Activated naive CD4-positive, alpha-beta T cell treated with anti-CD3 and anti-CD28 coated beads, Interleukin-2, amount 50 U/mL, for 72 hours (primary cell): ENCODE measurements around the gene PACSIN2. TPM values are rescaled to one million over a fixed set of nuclear protein-coding genes. Genes with fewer than 3 reads are reported as not detected.

Experiments used
- ATAC-seq, 2 donors: fragments of 150-1000 bp; cut with Tn5 transposase; 2 replicates each; pipeline ENCODE4 v1.10.0; 2021; ENCODE audit warnings: mild to moderate bottlenecking in 2 of 2, moderate library complexity in 2 of 2
- DNase-seq, 2 donors: peaks; one replicate each; pipeline ENCODE4 v3.0.0; 2021 to 2022; ENCODE audit warnings: low spot score in 2 of 2
- H3K27ac Mint-ChIP-seq, 2 donors: one replicate each; pipeline ENCODE4 v1.8.0; 2022; ENCODE audit warnings: mild to moderate bottlenecking in 2 of 2, mixed read lengths in 2 of 2
- H3K36me3 Mint-ChIP-seq, 2 donors: one replicate each; pipeline ENCODE4 v1.8.0; 2022; ENCODE audit warnings: mixed read lengths in 2 of 2
- H3K9me3 Mint-ChIP-seq, 2 donors: one replicate each; pipeline ENCODE4 v1.8.0; 2022; ENCODE audit warnings: mixed read lengths in 2 of 2
- total RNA-seq, 2 donors: library from RNA; stranded (reverse); gene quantifications; one replicate each; pipeline ENCODE4 v1.2.3, GENCODE V29; 2022

PACSIN2 gene
- total RNA-seq, 2 donors from 2014 or later = 25.6 to 28.2 TPM

DNA sequence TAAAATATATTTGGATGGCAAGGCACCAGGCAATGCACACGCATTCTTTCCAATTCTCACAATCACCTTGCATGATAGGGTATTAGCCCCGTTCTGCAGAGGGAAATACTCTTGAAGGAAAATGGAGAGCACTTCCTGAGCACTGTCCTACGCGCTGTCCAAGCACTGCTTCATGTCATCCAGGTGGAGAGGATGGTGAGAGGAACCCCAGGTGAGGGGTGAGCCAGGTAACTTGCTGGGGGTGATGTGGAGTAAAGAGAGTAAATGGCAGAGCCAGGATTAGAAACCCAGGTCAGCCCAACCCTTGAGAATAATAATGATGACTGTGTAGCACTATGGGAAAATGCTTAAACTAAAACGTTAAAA is 711 bp upstream of the PACSIN2 start:
- ATAC-seq (no peak), DNase-seq (no peak)
- H3K27ac Mint-ChIP-seq = peak overlapping the region; percentile 86 to 91
- H3K36me3 Mint-ChIP-seq = peaks cover 0 to 6% of the 10 kb centered on the region in 2 donors
- H3K9me3 Mint-ChIP-seq = no peaks in the 10 kb centered on the region

DNA sequence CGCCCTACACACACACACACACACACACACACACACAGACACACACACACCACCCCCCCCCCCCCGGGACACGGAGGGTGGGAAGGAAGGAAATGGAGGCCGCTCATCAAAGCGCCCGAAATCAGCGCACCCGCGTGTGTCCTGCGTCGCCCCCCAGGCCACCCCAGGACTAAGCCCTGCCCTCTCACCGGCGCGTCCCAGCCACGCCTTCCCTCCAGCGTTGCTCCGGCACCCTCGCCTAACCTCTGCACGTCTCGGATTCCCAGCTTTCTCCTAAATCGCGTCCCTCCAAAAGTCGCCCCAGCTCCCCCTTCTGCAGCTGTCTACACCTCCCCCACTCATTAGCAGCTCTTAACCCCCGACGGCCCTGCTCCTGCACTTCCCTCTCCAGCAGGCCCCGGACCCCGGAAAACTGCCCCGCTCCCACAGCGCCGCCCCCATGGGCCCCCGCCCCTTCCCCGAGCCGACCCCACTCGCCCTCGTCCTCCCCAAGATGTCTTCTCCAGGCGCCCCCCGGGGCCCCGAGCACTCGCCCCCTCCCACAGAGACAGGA is 557 bp downstream of the PACSIN2 start:
- peak; percentile 27 to 58 for DNase-seq
- Mint-ChIP-seq H3K9me3 (no peaks in the 10 kb centered on the region), H3K36me3 (peaks cover 0 to 6% of the 10 kb centered on the region in 2 donors), H3K27ac (peak overlapping the region; percentile 90 to 91)
- peak; percentile 3 to 9 for ATAC-seq

DNA sequence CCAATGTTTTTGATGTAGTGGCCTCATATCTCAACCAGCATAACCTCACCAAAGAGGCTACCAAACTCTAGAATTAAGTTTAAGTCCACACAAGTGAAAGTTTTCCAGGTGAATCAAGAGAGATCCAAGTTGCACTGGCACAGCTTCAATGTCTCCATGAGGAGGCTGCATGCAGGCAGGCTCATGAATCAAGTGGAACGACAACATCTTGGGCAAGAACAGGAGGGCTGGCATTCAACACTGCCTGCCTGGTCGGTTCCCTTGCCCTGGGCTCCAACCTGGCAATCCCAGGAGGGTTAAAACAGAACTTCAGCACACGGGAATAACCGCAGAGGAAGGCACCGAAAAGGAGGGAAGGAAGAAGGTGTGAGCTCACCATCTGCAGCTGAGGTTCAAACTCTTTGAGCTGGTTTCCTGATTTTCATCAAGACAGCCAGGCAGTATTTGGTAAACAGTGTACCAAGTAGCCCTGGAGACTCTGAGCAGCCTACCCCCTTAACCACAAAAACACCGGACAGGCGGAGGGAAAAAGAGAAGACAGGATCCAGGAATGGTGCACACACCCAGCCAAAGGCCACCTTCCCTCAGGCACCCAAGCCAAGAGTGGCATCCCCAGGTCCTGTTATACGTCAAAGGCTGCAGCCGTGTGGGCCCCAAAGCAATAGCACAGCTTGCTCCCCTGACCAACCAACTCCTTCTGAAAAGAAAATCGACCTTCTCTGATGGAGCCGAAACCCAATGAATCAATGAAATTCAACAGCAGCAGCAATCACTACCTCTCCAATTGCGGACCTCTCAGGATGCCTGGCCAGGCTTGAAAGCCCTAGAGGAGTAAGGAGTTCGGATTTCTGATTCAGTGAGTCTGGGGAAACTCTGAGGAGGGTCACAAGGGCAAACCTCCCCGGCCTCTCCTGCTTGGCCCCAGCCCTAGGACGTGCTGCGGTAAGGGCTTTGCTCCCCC is 1.3 kb downstream of the PACSIN2 start:
- Mint-ChIP-seq H3K27ac (peak overlapping the region in 1 of 2 donors; percentile 91), H3K9me3 (no peaks in the 10 kb centered on the region), H3K36me3 (peaks cover 0 to 6% of the 10 kb centered on the region in 2 donors)
- DNase-seq (peak in 1 of 2 donors; percentile 23), ATAC-seq (peak in 1 of 2 donors; percentile 29)

DNA sequence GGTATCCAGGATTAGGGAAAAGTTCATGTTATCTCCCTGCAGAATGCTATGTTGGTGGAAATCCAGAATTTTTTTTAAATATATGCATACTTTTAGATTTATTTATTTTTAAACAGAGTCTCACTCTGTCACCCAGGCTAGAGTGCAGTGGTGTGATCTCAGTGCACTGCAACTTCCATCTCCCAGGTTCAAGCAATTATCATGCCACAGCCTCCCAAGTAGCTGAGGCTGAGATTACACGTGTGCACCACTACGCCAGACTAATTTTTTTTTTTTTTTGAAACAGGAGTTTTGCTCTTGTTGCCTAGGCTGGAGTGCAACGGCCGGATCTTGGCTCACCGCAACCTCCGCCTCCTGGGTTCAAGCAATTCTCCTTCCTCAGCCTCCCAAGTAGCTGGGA is 2.6 kb downstream of the PACSIN2 start:
- no peaks in the 10 kb centered on the region for H3K9me3 Mint-ChIP-seq
- DNase-seq (no peak), ATAC-seq (no peak)
- H3K36me3 Mint-ChIP-seq = peaks cover 0 to 6% of the 10 kb centered on the region in 2 donors
- no peak overlapping the region for H3K27ac Mint-ChIP-seq

DNA sequence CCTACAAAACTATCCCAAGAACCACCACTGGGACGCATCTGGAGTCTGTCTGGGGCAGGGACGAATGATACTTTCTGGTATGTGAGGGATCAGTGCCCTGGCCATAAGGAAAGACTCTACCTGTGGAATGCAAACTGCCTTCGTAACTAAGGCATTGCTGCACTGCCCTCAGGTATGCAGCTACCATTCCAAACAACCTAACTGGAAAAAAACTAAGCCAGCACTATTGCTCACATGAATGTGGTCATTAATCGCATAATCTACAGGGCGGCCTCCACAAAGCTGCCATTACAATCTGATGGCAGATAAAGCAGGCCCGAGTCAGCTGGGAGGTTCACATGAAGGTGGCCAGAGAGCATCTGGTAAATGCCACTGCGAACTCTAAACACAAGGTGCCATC is 3.9 kb downstream of the PACSIN2 start:
- no peaks in the 10 kb centered on the region for H3K9me3 Mint-ChIP-seq
- ATAC-seq (no peak), DNase-seq (no peak)
- no peak overlapping the region for H3K27ac Mint-ChIP-seq
- peaks cover 0 to 6% of the 10 kb centered on the region in 2 donors for H3K36me3 Mint-ChIP-seq

DNA sequence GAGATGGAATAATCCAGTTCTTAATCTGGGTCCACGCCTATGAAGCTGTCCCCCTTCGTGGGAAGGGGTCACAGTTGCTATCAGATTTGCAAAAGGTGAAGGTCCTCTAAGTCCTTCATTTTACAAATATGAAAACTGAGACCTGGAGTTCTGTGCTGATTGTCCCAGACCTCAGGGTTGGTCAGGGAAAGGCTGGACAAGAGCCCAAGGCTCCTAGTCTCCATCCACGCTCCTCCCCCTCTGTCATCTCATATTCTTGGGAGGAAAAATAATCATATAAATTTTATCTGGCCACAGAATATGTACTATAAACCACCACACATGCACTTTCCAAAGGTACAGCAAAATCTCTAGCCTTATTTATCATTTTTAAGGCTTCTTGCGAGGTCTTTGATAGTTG is 5.5 kb downstream of the PACSIN2 start:
- H3K27ac Mint-ChIP-seq = no peak overlapping the region
- DNase-seq = no peak
- peaks cover 0 to 4% of the 10 kb centered on the region in 2 donors for H3K36me3 Mint-ChIP-seq
- no peak for ATAC-seq
- H3K9me3 Mint-ChIP-seq = no peaks in the 10 kb centered on the region

DNA sequence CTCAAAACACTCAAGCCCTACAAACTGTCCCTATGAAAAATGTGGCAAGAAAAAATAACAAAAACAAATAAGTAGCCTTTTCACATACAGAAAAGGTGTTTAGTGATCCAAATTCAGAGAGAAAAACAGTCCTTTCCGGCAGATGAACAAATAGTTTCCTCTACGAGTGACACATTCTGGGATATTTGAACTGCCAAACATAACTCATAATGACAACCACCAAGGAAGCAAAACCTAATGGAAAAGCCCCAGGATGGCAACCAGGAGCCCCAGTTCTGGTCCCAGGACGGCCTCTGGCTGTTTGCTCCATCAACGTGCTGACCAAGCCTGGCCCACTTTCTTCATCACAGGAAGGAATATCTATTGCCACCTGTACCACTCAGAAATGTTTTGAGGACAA is 6.0 kb downstream of the PACSIN2 start:
- Mint-ChIP-seq H3K36me3 (peaks cover 0 to under 1% of the 10 kb centered on the region in 2 donors), H3K9me3 (no peaks in the 10 kb centered on the region), H3K27ac (no peak overlapping the region)
- DNase-seq (no peak), ATAC-seq (no peak)

DNA sequence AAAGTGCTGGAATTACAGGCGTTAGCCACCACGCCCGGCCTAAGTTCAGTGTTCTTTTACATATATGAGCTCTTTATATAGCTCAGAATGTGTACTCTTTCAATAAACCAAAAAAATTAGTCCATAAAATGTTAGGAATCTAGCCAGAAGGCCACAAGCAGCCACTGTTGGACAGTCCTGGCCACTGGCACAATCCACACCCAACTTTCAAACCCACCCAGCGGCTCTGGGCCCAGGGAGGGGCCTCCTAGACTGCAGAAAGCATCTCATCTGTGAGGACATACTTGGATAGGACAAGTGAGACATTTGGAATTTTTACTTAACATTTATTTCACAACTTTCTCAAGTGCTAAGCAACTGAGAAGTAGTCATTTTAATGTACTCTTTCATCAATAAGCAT is 6.4 kb downstream of the PACSIN2 start:
- DNase-seq = no peak
- Mint-ChIP-seq H3K27ac (no peak overlapping the region), H3K9me3 (no peaks in the 10 kb centered on the region), H3K36me3 (peaks cover 0 to 5% of the 10 kb centered on the region in 2 donors)
- ATAC-seq = no peak

DNA sequence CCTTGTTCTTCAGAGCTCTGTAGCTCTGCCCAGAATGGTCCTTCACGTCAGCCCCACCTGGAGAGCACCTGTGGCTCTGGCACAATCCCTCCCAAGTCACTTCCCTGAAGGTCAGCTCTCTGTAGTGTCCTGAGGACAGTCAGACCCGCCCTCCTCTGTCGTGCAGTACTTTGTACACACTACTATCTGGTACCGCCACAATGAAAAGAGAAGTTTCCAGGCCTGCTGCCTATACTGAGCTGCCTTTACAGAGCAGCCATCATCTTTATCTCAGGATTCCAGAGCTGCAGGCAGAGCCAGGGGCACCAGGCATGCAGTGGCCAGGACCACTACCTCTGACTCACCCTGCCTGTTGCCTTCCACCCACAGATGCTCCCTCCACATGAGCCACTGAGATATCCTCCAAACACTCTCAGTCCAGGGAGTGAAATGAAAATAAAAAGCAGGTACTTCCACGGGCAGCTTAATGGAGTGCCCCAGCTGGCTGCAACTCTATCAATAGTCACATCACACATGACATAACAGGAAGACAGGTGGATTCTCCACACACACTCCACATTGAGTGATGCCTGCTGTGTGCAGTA is 7.3 kb downstream of the PACSIN2 start:
- Mint-ChIP-seq H3K27ac (peak overlapping the region in 1 of 2 donors; percentile 50), H3K36me3 (peaks cover 0 to 6% of the 10 kb centered on the region in 2 donors), H3K9me3 (no peaks in the 10 kb centered on the region)
- peak; percentile 63 to 69 for ATAC-seq
- no peak for DNase-seq

DNA sequence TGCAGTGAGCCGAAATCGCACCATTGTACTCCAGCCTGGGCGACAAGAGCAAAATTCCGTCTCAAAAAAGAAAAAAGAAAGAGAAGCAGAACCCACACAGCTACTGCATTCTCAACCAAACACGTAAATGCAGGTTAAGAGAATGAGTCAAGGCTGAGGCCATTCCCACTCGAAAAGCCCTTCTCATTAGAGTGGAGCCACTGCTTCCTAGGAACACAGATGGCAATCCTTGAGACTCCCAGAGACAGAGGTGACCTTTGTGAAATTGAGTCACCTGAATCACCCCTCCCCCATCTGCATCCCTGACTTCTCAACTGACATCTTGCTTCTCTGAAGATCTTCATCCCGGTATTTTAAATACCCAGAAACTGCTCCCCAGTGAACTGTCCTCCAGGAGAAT is 8.2 kb downstream of the PACSIN2 start:
- ATAC-seq (no peak), DNase-seq (no peak)
- H3K27ac Mint-ChIP-seq = peak overlapping the region in 1 of 2 donors; percentile 50
- no peaks in the 10 kb centered on the region for H3K9me3 Mint-ChIP-seq
- peaks cover 0 to 6% of the 10 kb centered on the region in 2 donors for H3K36me3 Mint-ChIP-seq

DNA sequence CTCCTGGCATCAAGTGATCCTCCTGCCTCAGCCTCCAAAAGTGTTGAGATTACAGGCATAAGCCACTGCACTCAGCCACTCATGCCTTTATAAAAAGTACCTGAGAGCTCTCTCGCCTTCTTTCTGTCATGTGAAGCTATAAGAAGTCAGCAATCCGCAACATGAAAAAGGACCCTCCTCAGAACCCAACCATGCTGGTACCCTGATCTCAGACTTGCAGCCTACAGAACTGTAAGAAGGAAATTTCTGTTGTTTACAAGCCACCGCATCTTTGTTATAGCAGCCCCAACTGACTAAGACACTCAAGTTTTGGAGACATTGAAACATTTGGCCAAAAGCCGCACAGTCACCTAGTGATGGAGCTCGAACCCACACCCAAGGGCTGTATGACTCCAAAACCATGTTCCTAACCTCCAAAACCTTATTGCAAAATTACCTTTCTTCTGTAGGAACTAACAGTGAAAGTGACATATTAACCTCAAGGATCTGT is 8.9 kb downstream of the PACSIN2 start:
- no peak for DNase-seq
- ATAC-seq = peak in 1 of 2 donors; percentile 22
- Mint-ChIP-seq H3K36me3 (peaks cover 0 to 6% of the 10 kb centered on the region in 2 donors), H3K9me3 (no peaks in the 10 kb centered on the region), H3K27ac (no peak overlapping the region)

DNA sequence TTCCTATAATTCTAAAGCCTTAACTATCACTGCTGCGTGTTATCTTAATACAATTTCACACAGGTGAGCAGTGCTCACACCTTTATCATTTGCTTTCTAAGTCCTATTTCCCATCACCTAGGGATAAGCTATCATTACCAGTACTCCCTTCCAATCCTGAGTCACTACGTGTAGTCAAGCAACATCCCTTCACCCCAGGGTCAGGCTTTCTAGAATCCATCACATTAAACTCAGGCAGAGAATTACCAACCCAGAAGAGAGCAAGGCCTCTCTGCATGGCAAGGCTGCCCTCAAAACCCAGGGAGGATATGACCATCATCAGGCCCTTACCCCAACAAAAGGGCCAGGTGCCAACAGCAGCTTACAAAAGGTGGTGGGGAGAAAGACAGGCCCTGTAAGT is 9.8 kb downstream of the PACSIN2 start:
- Mint-ChIP-seq H3K9me3 (no peaks in the 10 kb centered on the region), H3K36me3 (peaks cover 0 to 6% of the 10 kb centered on the region in 2 donors), H3K27ac (no peak overlapping the region)
- DNase-seq (no peak), ATAC-seq (no peak)

DNA sequence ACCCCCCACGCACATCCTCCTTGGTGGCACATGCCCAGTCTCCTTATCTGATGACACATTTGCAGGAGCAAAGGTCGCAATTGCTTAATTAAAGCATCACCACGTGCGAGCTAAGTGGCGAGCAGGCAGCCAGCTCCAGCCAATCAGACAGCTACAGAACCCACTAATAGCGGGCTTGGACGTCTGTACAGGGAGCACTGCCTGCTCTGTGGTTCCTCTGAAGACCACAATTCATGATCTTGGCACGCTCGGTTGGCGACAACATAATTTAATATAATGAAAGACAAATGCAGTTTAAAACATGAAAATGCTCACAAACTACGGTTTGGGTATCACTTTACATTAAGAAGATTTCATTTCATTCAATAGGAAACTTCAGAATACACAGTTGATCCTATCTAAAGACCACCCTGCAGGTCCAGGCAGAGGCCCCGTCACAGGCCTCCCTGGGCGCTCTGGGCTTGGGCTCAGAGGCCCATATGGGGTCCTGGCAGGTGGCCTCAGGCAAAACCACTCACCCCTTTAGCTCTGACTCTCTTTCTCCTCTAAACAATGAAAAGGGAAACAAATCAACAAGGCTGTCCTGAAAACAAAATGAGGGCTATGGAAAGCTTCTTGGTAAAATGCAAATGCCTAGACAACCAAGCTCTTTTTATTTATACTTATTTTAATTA is 10.4 kb downstream of the PACSIN2 start:
- no peaks in the 10 kb centered on the region for H3K9me3 Mint-ChIP-seq
- peaks cover 0 to 6% of the 10 kb centered on the region in 2 donors for H3K36me3 Mint-ChIP-seq
- no peak overlapping the region for H3K27ac Mint-ChIP-seq
- DNase-seq = no peak
- no peak for ATAC-seq

DNA sequence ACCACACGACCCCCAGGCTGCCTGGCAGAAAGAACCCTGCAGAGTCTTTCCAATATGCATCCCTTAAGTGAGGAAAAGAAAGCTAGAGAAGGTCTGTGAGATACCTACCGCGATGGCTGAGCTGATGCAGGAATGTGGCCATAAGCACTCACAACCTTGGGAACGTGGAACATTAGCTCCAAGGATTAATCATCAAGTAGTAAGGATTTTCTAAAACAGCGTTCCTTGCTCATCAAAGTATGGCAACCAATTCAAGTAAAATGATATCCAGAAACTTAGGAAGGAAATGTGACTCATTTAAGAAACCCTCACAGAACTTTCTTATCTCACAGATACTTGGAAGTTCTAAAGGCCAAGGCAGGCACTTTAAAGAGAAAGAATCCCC is 12.8 kb downstream of the PACSIN2 start:
- ATAC-seq = peak in 1 of 2 donors; percentile 17
- Mint-ChIP-seq H3K27ac (no peak overlapping the region), H3K9me3 (no peaks in the 10 kb centered on the region), H3K36me3 (peaks cover 0 to 6% of the 10 kb centered on the region in 2 donors)
- DNase-seq = no peak

DNA sequence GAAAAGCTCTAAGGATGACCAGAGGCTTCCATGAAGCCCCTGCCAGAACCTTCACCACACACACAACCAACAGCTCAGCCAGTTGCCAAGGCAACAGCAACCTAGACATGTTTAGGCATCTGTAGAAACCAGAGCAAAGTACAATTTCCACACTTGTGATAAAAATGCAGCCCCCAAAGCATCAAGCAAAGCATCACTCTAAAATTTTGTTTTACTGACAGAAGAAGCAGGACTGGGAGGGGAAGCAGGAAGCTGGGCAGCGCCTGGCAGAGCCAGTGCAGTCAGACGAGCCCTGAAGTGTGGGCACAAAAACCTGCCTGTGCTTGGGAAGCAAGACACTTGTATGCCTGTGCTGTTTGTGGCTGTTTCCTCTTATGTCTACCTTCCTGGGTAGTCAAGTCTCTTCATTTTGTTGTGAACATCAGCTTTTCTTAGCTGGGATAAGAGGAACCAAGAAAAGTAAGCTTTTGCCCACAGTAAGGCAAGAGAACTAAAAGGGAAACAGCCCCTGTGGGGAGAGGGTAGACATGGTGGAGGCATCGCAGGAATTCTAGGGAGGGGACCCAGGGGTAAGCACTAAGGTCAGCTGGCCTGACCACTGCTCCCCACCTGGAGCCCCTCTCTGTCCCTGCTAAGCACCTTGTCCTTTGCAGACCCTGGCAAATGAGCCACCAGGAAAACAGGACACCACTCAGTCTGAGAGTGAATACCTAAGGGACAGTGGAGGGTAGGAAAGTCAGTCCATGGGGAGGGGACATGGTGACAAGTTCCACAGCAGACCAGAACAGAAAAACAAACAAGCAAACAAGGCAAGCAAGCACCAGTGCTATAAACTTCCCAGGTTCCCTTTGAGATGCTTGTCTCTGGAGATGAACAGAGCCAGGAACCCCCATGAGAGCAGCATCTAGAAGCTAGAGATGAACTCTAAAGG is 13.4 kb downstream of the PACSIN2 start:
- ATAC-seq (peak in 1 of 2 donors; percentile 50), DNase-seq (no peak)
- Mint-ChIP-seq H3K9me3 (no peaks in the 10 kb centered on the region), H3K27ac (peak overlapping the region in 1 of 2 donors; percentile 82), H3K36me3 (peaks cover 0 to 6% of the 10 kb centered on the region in 2 donors)
